GM21423 (cell line): Measurements from ENCODE around the gene ZBTB7C.

ENCODE experiments used
- ATAC-seq: cut with Tn5 transposase; IDR thresholded peaks from one replicate; pipeline ENCODE4 v1.9.1; 2021; ENCODE audit warnings: mild to moderate bottlenecking, moderate library complexity; ENCODE audit not compliant: unreplicated experiment

The ZBTB7C gene

GRCh38 chr18:48074929-48075706 is 334.1 kb downstream of the ZBTB7C start:
- ATAC-seq = no peak

DNA sequence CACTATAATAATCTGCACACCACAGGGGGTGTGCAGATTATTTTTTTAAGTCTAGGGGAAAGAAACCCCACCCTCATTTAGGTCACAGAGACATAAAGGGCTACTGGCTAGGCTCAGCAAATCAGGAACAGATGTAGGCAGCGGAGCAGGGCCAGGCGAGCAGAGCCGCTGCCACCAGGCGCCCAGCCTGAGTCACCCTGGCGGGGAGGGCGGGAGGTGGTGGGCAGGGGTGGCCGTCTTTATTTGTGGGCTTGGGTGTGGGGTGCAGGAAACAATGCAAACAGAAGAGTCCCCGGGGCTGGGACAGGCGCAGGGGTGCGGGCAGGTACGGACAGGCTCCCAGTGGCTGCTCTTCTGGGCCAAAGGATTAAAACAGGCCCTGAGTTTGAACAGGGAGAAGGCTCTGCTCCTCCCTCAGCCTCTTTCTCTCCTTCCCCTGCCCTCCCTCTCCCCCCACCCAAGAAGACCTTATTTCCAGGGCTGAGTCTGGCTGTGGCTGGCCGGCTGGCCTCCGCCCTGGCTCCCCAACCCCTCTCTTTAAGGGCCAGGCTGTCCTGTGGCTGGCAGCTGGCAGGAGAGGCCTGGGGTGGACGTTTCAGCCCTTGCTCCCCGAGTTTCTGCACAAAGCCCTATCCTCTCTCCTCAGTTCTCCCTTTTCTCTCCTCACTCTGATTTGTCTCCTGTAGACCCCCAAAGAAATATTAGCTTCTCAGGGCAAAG is 335.8 kb downstream of the ZBTB7C start:
- ATAC-seq = no peak

- no peak for ATAC-seq
Observed at GRCh38 chr18:48072428-48073204, 336.6 kb downstream of the ZBTB7C start.

GRCh38 chr18:48068916-48069445 is 340.2 kb downstream of the ZBTB7C start:
- no peak for ATAC-seq

GRCh38 chr18:48066225-48066652 is 342.9 kb downstream of the ZBTB7C start:
- no peak for ATAC-seq

DNA sequence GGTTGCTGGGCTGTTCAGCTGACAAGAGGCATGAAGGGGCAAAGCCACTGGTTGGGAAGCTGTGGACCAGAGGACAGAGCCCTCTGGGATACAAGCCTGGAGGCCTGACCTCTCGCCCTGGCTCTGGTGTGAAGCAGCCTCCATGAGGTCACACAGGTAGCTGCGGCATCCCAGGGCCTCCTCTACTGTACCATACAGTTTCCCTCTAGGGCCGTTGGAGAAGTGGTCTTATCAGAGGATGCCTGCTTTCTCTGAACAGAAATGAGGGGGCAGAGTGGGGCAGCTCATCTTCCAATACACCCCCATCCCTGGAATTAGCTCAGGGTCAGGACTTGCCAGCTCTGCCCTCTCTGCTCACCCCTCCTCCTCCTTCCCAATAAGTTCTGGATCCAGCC is 343.6 kb downstream of the ZBTB7C start:
- no peak for ATAC-seq

GRCh38 chr18:48064978-48065600 is 344.1 kb downstream of the ZBTB7C start:
- no peak for ATAC-seq

DNA sequence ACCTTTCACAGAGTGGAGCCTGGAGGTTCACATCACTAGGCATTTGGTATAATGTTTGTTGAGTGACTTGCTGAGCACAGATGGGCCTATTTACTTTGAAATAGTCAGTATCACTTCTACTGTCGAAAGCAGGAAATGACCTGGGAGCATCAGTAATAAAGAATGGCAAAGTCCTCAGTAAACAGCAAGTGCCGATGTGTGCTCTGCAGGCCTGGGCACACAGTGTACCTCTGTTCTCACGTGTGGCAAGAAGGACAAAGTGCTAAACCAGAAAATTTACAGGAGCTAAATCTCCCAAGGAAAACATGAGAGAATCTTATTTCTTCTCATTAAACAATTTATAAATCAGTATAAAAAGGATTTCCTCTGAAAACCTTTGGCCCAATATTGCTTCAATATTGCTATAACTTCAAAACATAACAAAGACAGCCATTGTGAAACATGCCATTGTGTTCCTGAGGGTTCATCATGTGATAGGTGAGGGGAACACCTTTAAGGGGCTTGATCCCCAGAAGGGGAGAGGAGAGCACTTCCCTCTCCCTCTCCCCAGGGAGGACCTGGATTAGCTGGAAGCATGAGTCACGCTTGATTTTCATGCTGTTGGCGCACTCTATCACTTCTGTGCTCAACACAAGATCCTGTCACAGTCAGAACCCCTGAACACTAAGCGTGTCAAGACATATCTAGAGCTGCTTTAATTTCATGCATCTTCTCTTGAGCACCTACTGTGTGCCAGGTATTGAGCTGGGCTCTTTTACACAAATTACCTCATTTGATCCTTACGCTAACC is 347.2 kb downstream of the ZBTB7C start:
- ATAC-seq = no peak

DNA sequence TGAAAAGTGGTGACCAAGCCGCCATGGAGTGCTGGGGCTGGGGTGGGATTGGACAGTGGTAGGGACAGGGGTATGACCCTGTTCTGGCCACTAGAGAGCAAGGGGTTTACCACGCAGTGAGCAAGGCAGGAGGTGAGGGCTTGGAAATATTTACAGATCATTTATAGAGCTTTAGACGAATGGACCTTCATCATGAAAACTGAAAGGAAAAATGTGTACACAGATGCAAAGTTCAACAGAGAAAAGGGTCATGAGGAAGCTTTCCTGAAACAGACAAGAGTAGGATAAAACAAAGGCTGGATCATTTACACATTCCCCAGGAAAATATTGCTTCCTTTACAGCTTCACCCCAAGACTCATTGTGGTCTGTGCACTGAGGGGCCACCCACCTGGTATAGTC is 348.2 kb downstream of the ZBTB7C start:
- ATAC-seq = no peak

DNA sequence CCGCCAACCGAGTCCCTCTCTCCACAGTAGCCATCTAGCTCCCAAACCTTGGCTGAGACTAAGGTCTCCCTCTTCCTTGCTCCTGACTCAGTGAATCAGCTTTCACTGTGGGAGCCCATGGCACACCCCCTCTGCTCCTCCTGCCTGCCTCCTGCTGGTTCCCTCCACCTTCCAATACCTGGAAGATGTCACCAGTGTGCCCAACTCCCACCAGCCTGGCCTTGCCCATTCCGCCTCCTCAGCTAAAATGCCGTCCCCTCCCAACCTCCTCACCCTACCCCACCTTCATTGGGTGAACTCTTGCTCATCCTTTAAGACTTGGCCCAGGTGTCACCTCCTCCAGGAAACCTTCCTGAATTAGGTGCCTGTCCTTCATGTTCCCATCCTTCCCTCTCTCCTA is 348.8 kb downstream of the ZBTB7C start:
- no peak for ATAC-seq

GRCh38 chr18:48059455-48060010 is 349.6 kb downstream of the ZBTB7C start:
- ATAC-seq = no peak

- no peak for ATAC-seq
Observed at GRCh38 chr18:48058486-48058885, 350.7 kb downstream of the ZBTB7C start.

GRCh38 chr18:48057018-48057417 is 352.2 kb downstream of the ZBTB7C start:
- no peak for ATAC-seq

DNA sequence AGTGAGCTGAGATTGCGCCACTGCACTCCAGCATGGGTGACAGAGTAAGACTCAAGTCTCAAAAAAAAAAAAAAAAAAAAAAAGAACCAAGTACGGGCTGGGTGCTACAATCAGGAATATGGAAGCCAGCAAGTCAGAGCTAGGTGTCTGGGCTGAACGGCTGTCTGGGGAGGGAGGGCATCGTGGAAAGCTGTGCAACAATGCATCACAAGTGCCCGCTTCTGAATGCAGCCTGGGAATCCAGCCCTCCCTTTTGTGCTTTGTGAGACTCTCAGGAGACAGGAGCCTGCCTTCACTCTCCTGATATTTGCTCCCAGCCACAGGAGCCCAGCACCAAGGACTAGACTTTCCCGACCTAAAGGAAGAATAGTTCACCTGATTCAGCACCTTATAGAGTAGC is 353.8 kb downstream of the ZBTB7C start:
- ATAC-seq = no peak

DNA sequence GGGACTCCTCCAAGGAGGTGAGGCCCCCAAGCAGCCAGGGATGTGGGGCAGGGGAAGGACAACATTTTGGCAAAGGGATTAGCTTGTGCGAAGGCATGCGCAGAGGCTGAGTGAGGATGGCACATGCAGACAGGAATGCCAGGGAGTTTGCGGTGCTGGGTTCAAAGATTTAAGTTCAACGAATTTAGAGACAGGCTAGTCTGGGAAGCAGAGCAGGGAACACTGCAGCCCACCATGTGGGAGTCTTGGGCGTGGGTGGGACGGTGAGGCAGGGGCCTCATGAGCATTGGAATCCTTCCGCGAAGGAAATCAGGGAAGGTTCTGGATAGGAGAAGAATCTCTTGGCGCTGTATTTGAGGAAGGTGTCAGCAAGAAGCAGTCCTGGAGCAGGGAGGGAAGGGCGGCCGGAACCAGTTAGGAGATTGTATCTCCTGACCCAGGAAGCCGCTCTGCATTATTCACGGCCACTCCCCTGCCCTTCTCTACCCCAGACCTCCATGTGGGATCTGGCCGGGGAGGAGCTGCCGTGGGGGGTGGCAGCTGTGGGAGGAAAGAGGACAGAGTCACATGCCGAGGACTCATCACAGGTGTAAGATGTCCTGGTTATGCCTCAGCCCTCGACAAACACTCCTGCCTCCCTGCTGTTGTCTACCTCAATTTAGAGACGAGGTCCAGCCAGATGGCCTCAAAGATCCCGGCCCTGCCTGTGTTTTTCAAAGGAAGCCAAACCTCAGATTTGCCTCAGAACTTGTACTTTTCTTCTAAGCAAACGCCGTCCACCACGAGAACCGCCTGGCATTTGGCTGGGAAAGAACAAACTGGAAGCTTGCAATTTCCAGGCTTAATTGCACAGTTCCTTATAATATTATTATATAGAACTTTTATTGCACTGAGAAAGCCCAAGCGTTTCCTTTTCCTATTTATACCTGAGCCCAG is 355.0 kb downstream of the ZBTB7C start:
- no peak for ATAC-seq

DNA sequence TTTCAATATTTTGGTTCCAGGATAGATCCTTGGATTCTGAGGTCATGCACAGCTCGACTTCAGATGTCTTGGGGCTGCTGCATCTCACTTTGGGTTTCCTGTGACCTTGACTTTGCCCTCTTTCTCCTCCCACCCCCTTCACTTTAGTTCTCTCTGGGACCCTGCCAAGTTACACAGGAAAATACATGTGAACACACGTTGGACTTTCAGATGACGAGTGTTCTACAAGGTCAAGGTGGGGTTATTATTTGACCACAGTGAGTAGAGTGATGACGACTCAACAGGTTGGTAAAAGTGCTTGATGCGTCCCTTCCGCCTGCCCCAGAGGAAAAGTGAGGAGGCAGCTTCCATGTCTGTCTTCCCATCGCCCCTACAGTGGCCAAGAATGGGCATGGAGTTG is 356.3 kb downstream of the ZBTB7C start:
- no peak for ATAC-seq

DNA sequence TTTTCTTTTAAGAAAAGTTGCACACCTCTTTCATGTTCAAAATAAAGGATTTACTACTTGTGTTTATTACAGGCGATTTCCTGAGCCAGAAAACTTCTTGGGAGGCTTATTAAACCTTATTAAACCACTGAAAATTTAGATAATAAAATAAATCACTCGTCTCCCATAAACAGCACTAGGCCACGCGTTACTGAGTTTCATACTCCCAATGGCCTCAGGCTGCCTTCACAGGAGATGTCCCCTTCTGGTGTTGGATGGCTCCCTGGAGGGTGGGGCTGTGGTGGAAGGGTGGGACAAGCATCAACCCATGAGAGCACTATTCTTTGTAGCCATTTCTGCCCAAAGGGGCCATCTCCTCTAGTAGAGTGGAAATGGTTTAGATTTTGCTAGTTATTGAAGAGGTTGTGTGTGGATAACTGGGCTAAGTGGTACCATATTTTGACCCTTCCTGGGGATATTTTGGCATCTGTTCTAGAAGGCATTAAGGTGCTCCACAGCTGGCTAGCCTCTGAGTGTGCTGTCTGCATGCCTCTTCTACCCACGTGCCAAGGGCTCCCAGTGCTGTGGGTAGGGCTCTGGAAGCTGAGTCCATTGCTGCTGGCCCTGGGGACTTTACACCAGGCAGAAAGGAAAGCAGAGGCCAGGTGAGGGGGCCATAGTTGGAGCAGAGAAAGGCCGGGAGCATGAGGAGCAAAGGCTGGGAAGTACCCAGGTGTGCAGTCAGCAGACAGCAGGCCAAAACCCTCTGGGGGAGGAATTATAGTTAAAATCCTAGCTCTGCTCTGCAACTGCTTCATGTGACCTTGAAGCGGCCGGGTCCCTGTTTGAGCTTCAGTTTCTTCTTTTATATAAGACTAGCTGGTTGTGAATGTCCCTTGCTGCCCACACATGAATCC is 357.0 kb downstream of the ZBTB7C start:
- no peak for ATAC-seq

- ATAC-seq = no peak
Observed at GRCh38 chr18:48050176-48050575, 359.0 kb downstream of the ZBTB7C start.
